HG02938 (cell line): Measurements from ENCODE around the gene KIF2B.
"Not testable (repeated sequence)": the region's sequence is repeated elsewhere in the genome, so short reads cannot be mapped to it uniquely, and the experiment has no call there.

ENCODE experiments used
- ATAC-seq: cut with Tn5 transposase; IDR thresholded peaks from one replicate; pipeline ENCODE4 v1.9.1; 2021; ENCODE audit warnings: mild to moderate bottlenecking, moderate library complexity; ENCODE audit not compliant: unreplicated experiment

The KIF2B gene

DNA sequence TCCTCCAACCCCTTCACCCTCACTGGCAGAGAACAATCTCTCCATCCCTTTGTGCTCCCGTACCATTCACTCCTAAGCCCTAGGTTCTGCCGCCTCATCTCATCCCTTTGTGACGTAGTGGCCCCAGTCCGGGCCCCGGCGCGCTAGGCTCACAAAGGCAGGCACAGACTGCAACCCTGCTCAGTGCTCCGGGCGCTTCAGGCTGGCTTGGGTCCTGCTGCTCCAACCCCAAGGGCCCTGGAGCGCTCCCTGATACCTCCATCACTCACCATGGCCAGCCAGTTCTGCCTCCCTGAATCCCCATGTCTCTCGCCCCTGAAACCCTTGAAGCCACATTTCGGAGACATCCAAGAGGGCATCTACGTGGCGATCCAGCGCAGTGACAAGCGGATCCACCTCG is at the start of gene KIF2B:
Gene KIF2B (plus strand): TSS at position 164 of the 400 bp plus-strand sequence. CDS start 107 bp downstream, at position 271.
- ATAC-seq: no peak

DNA sequence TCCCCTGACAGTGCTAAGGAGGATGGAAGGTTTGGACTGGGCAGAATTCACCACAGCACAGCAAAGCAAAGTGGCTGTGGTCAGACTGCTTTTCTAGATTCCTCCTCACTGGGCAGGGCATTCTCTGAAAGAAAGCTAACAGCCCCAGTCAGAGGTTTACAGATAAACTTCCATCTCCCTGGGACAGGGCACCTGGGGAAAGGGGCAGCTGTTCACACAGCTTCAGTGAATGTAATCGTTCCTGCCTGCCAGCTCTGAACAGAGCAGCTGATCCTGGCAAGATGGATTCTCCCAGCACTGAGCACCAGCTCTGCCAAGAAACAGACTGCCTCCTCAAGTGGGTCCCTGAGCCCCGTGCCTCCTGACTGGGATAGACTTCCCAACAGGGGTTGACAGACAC is 42.4 kb upstream of the KIF2B start:
- no peak for ATAC-seq

GRCh38 chr17:53791551-53791950 is 31.2 kb upstream of the KIF2B start:
- ATAC-seq: no peak

DNA sequence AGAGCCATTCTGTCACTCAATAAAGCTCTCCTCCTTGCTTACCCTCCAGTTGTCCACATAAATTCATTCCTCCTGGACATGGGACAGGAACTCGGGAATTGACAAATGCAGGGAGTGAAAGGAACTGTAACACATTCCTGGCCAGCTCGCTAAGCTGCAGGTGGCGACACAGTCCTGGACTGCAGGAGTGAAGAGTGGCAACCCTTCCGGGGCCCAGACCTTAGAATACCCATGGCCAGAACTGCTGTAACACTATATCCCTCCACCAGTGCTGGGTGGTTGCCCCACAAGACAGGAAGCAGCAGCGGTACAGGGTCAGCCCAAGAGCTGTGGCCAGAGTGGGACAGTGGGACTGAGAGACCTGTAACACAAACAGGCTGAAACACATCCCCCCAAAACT is 30.3 kb upstream of the KIF2B start:
- ATAC-seq: no peak

- ATAC-seq: no peak
Measured at GRCh38 chr17:53792997-53793396, 29.7 kb upstream of the KIF2B start.

DNA sequence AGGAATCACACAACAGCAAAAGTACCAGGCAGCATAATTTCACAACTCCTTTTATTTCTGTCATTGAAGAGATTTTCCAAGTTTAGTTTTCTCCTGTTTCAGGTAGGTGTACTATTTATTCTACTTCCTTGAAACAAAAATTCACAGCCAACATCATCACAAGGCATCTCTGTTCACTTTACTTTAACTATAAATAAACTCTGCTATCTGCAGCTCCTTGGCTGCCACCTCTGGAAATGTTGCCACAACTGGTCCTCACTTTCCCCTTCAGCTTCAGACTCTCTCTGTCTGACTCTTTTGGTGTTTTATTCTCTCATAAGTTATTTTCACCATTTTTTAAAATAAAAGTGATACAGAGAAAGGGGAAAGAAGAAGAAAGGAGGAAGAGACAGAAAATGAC is 27.9 kb upstream of the KIF2B start:
- ATAC-seq: no peak

DNA sequence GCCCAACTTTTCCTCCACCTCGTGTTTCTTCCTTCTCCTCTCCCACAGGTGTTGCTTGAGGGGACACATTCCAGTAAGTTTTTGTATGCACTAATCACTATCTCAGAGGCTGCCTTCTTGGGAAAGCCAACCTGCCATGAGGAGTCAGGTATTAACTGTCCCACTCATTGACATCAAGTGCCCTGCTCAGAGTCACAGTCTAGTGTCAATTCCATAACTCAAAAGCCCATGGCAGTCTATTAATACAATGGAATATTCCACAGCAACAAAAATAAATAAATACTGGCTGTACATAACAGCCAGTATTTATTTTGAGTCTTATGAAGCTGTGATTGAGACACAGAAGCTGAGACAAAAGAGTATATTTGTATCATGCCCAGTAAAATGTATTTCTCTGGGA is 26.1 kb upstream of the KIF2B start:
- ATAC-seq: no peak

DNA sequence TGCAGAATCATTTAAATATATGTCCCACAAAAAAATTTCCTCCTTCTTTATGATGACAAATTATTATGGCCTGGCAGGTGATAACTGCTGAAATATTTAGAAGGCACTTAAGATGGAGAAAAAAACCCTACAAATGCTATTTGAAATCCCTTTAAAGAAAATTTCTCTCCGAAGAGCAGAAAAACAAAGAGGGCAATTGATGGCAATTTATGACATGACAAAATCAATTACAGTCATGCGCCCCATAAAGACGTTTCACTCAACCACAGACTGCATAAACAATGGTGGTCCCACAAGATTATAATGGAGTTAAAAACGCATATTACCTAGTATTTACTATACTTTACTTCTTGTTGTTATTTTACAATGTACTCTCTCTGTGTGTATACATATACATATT is 25.2 kb upstream of the KIF2B start:
- no peak for ATAC-seq

DNA sequence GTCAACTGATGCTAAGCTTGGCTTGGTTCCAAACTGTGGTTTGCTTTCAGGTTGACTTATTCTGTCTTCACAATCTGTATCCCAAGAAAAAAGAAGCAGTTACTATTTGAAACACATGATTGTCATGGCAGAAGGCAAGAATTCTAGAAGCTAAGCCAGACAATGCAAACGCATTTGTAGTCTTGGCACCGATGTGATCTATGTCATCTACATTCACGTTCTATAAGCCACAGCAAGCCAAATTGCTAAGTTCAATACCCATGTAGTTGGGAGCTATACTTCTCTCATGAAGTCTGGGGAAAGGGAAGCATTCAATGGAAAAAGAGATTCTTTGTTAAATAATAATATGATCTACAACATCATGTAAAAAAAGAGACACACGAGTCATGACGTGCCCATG is 18.3 kb upstream of the KIF2B start:
- ATAC-seq: no peak

- no peak for ATAC-seq
Measured at GRCh38 chr17:53806473-53806872, 16.3 kb upstream of the KIF2B start.

GRCh38 chr17:53807286-53807685 is 15.4 kb upstream of the KIF2B start:
- ATAC-seq: no peak

DNA sequence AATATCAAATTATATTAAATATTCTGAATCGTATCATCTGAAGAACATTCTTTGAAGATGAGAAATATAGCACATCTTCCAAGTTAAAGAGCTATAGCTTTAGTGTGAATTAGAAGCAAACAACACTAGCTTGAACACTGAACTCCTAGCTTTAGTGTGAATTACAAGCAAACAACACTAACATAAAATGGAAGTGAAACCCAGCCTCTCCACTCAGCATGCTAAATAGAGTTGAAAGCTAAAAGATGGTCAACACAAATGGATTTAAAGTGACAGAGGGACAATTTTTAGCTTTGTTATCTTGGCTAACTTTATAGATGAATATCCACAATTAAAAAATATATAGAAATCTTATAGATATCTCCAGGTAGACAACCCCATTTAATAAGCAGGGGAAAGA is 4.5 kb upstream of the KIF2B start:
- no peak for ATAC-seq

DNA sequence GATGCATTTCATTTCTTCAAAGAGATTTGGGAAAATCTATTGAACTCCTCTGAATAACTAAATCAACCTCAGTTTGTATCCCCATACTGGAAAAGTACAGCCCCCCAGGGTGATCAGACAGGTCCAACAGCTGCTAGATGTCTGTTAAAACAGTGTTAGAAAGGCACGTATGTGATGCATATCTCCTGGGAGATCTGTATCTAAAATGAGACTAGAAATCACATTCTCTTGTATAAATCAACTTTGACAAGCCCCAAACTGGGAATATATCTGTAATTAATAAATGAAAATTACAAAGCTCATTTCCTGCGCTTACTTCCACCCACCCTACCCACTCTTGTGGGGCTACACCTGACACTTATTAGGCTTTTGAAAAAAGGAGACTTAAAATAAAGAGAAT is 3.8 kb upstream of the KIF2B start:
- ATAC-seq: no peak

- ATAC-seq: no peak
Measured at GRCh38 chr17:53819956-53820355, 2.8 kb upstream of the KIF2B start.

DNA sequence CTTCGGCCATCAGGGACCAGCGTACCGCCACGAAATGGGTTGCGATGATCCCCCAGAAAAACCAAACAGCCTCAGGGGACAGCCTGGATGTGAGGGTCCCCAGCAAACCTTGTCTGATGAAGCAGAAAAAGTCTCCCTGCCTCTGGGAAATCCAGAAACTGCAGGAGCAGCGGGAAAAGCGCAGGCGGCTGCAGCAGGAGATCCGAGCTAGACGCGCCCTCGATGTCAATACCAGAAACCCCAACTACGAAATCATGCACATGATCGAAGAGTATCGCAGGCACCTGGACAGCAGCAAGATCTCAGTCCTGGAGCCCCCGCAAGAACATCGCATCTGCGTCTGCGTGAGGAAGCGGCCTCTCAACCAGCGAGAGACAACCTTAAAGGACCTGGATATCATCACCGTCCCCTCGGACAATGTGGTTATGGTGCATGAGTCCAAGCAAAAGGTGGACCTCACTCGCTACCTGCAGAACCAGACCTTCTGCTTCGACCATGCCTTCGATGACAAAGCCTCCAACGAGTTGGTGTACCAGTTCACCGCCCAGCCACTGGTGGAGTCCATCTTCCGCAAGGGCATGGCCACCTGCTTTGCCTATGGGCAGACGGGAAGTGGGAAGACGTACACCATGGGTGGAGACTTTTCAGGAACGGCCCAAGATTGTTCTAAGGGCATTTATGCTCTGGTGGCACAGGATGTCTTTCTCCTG is 769 bp downstream of the KIF2B start:
- no peak for ATAC-seq

- not testable (repeated sequence) for ATAC-seq
Measured at GRCh38 chr17:53834771-53835170, 12.0 kb downstream of the KIF2B start.

GRCh38 chr17:53837131-53837530 is 14.4 kb downstream of the KIF2B start:
- ATAC-seq: no peak

DNA sequence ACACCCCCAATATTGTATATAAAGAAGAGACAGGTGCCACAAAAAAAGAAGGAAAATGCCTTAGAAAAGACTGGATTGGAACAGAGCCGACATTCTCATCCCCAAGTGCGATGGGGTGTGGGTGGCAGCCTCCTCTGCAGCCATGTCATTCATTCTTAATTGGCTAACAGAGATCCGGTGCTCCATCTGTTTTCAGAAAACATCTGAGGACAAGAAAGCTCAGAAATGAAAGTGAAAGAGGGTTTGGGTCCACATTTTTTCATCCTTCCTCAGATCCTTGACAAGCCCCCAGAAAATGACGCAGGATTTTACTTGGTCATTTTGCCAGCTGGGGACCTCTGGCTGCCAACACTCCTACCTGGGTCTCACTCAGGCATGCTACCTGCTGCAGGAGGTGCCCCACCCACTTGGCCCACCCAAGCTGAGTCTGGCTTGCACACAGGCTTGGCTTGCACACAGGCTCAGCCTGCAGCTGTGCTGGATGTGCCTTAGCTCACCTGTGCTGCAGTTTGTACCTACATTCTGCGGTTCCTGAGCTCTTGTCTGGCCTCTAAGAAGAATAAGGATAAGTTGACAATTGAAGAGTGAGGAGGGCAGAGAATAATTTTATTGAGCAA is 21.9 kb downstream of the KIF2B start:
- ATAC-seq: no peak

GRCh38 chr17:53871128-53871527 is 48.4 kb downstream of the KIF2B start:
- not testable (repeated sequence) for ATAC-seq
